HepG2 (cell line): Measurements from ENCODE around the gene NMT2. TPM values are rescaled to one million over a fixed set of nuclear protein-coding genes. Genes with fewer than 3 reads are reported as not detected.
A peak's percentile ranks its signal among the peaks of the same experiment; 100 is the strongest.

Experiments used
- ARID4A ChIP-seq: sonication (generic); formaldehyde crosslinking; IDR thresholded peaks from 2 replicates; pipeline ENCODE4 v1.5.0; 2020; ENCODE audit warnings: mild to moderate bottlenecking, missing genetic modification reagents, borderline replicate concordance
- CCDC6 ChIP-seq: sonication (generic); formaldehyde crosslinking; IDR thresholded peaks from 2 replicates; pipeline ENCODE4 v1.8.1; 2022; ENCODE audit warnings: mild to moderate bottlenecking, missing genetic modification reagents, moderate library complexity
- CSRNP1 ChIP-seq: sonication (generic); formaldehyde crosslinking; IDR thresholded peaks from 2 replicates; pipeline ENCODE4 v1.8.1; 2023; ENCODE audit warnings: mild to moderate bottlenecking, missing genetic modification reagents
- ETV5 ChIP-seq: IDR thresholded peaks from 2 replicates; pipeline ENCODE4 v1.6.1; 2018; ENCODE audit warnings: missing biosample characterization, missing genetic modification reagents, inconsistent platforms, borderline replicate concordance
- HDAC1 ChIP-seq: sonication (generic); formaldehyde crosslinking; IDR thresholded peaks from 2 replicates; pipeline ENCODE4 v1.5.1; 2020; ENCODE audit warnings: mild to moderate bottlenecking, missing genetic modification reagents
- HDAC2 ChIP-seq: sonication (generic); formaldehyde crosslinking; IDR thresholded peaks from 2 replicates; pipeline ENCODE4 v1.4.0; 2020; ENCODE audit warnings: missing genetic modification reagents
- HHEX ChIP-seq: IDR thresholded peaks from 2 replicates; pipeline ENCODE4 v1.6.1; 2016; ENCODE audit warnings: control low read depth
- HOXA5 ChIP-seq: sonication (generic); formaldehyde crosslinking; IDR thresholded peaks from 2 replicates; pipeline ENCODE4 v1.4.0; 2020; ENCODE audit warnings: missing genetic modification reagents
- KLF15 ChIP-seq: sonication (generic); formaldehyde crosslinking; IDR thresholded peaks from 2 replicates; pipeline ENCODE4 v1.8.1; 2023; ENCODE audit warnings: borderline replicate concordance, mild to moderate bottlenecking, inconsistent platforms, missing genetic modification reagents, mixed read lengths
- KLF6 ChIP-seq: IDR thresholded peaks from 2 replicates; pipeline ENCODE4 v1.8.0; 2016; ENCODE audit warnings: missing biosample characterization, missing genetic modification reagents
- NR1H2 ChIP-seq: sonication (generic); formaldehyde crosslinking; IDR thresholded peaks from 2 replicates; pipeline ENCODE4 v1.8.1; 2022; ENCODE audit warnings: low read depth, missing genetic modification reagents, borderline replicate concordance
- PHB2 ChIP-seq: fragments of 450-650 bp; IDR thresholded peaks from 2 replicates; pipeline ENCODE4 v1.6.1; 2018; ENCODE audit not compliant: partially characterized antibody
- PHF8 ChIP-seq: sonication (generic); formaldehyde crosslinking; IDR thresholded peaks from 2 replicates; pipeline ENCODE4 v1.5.0; 2020; ENCODE audit warnings: missing genetic modification reagents
- RAD21 ChIP-seq: fragments of 450-650 bp; formaldehyde crosslinking; IDR thresholded peaks from 2 replicates; pipeline ENCODE4 v1.5.0; 2020; ENCODE audit warnings: mild to moderate bottlenecking
- SP5 ChIP-seq: IDR thresholded peaks from 2 replicates; pipeline ENCODE4 v1.6.1; 2016; ENCODE audit warnings: low read depth, borderline replicate concordance
- TFAP4 ChIP-seq: sonication (generic); IDR thresholded peaks from 2 replicates; pipeline ENCODE4 v1.6.1; 2016; ENCODE audit warnings: low read depth, borderline replicate concordance
- TFE3 ChIP-seq: IDR thresholded peaks from 2 replicates; pipeline ENCODE4 v1.6.1; 2016
- XRCC5 ChIP-seq: fragments of 200-400 bp; formaldehyde crosslinking; optimal IDR thresholded peaks from 2 replicates; pipeline ENCODE3; 2017; ENCODE audit warnings: mild to moderate bottlenecking, low read length
- YY1 ChIP-seq: IDR thresholded peaks from 2 replicates; pipeline ENCODE4 v1.6.1; 2011; ENCODE audit warnings: low read length, low read depth, moderate library complexity, mild to moderate bottlenecking; ENCODE audit not compliant: insufficient read depth, insufficient replicate concordance
- ZC3H13 ChIP-seq: sonication (generic); formaldehyde crosslinking; IDR thresholded peaks from 2 replicates; pipeline ENCODE4 v1.8.1; 2023; ENCODE audit warnings: mild to moderate bottlenecking, missing genetic modification reagents, moderate library complexity
- ZNF468 ChIP-seq: sonication (generic); formaldehyde crosslinking; IDR thresholded peaks from 2 replicates; pipeline ENCODE4 v1.8.0; 2022; ENCODE audit warnings: mild to moderate bottlenecking, moderate library complexity, missing genetic modification reagents
- ZNF644 ChIP-seq: IDR thresholded peaks from 2 replicates; pipeline ENCODE4 v1.6.1; 2016; ENCODE audit warnings: low read depth
- ZNF777 ChIP-seq: sonication (generic); formaldehyde crosslinking; IDR thresholded peaks from 2 replicates; pipeline ENCODE4 v1.4.0; 2020; ENCODE audit warnings: missing genetic modification reagents
- ZSCAN21 ChIP-seq: sonication (generic); formaldehyde crosslinking; IDR thresholded peaks from 2 replicates; pipeline ENCODE4 v1.8.0; 2022; ENCODE audit warnings: mild to moderate bottlenecking, missing genetic modification reagents, moderate library complexity, borderline replicate concordance
- polyA plus RNA-seq, 8 experiments: library from polyadenylated mRNA; depleted of rRNA in 3 of 8; stranded (reverse) in 7 of 8; unstranded in 1 of 8; fragments of >200 nt; fragmentation: Illumina TruSeq in 4 of 8; extraction: Trizol in 4 of 8; gene quantifications; 2 replicates each; pipeline versions ENCODE4 v1.2.1 to v1.2.3, GENCODE V29; 2011 to 2016; ENCODE audit warnings: low read depth in 4 of 8, missing spikeins in 1 of 8, mixed read lengths in 1 of 8; ENCODE audit not compliant: insufficient read depth in 1 of 8
- total RNA-seq, 5 experiments: library from RNA; depleted of rRNA; stranded (reverse); fragments of >200 nt; fragmentation: Illumina TruSeq; extraction: Trizol; gene quantifications; 2 replicates each; pipeline ENCODE4 v1.2.3, GENCODE V29; 2016; ENCODE audit warnings: low read depth in 1 of 5

NMT2 gene
- total and polyA plus RNA-seq, 2 of the 13 experiments (the other 11 are each of a cell fraction or from before 2014, with no cell fraction given), result 10.1 to 23.8 TPM

- peak; percentile 4; the same call in 1 of the 2 replicates for TF ChIP-seq CSRNP1
- TF ChIP-seq YY1, result peak; percentile 90
- TF ChIP-seq ZNF468 (CRISPR knock-in tag), result 0 out of 2 replicates have a peak, but pooled peaks have one; percentile 43
- TF ChIP-seq KLF6 (CRISPR knock-in tag), result no peak
- TF ChIP-seq HDAC2, result no peak
- peak; percentile 55; the same call in 1 of the 2 replicates for TF ChIP-seq SP5 (CRISPR knock-in tag)
- TF ChIP-seq XRCC5, result no peak
- TF ChIP-seq ARID4A (CRISPR knock-in tag), result peak; percentile 70; the same call in 1 of the 2 replicates
- TF ChIP-seq ETV5, result no peak
- no peak for TF ChIP-seq TFE3
- TF ChIP-seq ZNF644 (CRISPR knock-in tag), result no peak
- peak; percentile 69; the same call in 1 of the 2 replicates for TF ChIP-seq HOXA5 (CRISPR knock-in tag)
- peak; percentile 79; the same call in 1 of the 2 replicates for TF ChIP-seq ZSCAN21 (CRISPR knock-in tag)
- TF ChIP-seq NR1H2 (CRISPR knock-in tag), result peak; percentile 48; the same call in 1 of the 2 replicates
- TF ChIP-seq HHEX (CRISPR knock-in tag), result no peak
- no peak for TF ChIP-seq CCDC6 (CRISPR knock-in tag)
- TF ChIP-seq PHF8 (CRISPR knock-in tag), result peak; percentile 64
- TF ChIP-seq ZNF777 (CRISPR knock-in tag), result no peak; the same call in 1 of the 2 replicates
- TF ChIP-seq TFAP4, result no peak
- TF ChIP-seq HDAC1 (CRISPR knock-in tag), result no peak
- no peak for TF ChIP-seq KLF15 (CRISPR knock-in tag)
- TF ChIP-seq ZC3H13 (CRISPR knock-in tag), result no peak
- peak; percentile 68 for TF ChIP-seq RAD21 (CRISPR knock-in tag)
- no peak for TF ChIP-seq PHB2
Measured at GRCh38 chr10:15168291-15168785, at the start of gene NMT2 (continued).
